GM19025 (cell line): ENCODE measurements around the gene TRIM62.
"Not testable (repeated sequence)": the region's sequence is repeated elsewhere in the genome, so short reads cannot be mapped to it uniquely, and the experiment has no call there.

Source experiments
- ATAC-seq: cut with Tn5 transposase; IDR thresholded peaks from one replicate; pipeline ENCODE4 v1.9.1; 2021; ENCODE audit warnings: mild to moderate bottlenecking, low read depth, moderate library complexity; ENCODE audit not compliant: unreplicated experiment

TRIM62 gene

DNA sequence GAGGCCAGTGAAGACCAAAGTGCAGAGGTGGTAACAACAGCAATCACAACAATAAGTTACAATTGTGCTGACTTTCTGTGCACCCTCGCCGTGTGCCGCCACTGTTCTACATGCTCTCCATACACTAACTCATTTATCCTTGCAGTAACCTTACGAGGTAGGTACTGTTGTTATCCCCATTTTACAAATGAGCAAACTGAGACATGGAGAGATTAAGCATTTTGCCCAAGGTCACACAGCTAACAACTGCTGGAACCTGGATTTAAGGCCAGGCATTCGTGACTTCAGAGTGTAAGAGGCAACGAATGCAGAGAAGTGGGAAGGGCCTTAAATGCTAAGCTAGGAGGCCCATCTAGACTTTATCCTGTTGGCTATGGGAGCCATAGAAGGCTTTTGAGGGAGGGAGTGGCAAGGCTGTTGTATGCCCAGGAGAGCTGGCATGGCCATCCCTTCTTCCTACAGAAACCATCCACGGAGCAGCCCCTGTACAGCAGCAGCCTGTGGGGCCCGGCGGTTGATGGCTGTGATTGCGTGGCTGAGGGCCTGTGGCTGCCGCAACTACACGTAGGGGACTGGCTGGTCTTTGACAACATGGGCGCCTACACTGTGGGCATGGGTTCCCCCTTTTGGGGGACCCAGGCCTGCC lies 64.3 kb downstream of the TRIM62 start:
- ATAC-seq: no peak

DNA sequence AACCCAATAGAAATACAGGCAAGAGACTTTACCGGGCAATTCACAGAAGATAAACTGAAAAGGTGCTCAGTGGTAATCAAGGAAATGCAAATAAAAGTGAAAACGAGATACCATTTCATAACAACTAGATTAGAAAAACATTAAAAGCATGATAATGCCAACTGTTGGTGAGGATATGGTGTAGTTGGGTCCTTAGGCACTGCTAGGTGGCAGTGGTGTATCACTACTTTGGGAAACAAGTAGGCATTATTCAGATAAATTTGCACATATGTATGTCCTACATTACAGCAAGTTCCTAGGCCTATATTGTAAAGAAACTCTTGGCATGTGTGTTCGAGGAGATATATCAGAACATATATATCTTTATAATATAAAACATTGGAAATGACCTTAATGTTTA lies 69.9 kb downstream of the TRIM62 start:
- no peak for ATAC-seq

DNA sequence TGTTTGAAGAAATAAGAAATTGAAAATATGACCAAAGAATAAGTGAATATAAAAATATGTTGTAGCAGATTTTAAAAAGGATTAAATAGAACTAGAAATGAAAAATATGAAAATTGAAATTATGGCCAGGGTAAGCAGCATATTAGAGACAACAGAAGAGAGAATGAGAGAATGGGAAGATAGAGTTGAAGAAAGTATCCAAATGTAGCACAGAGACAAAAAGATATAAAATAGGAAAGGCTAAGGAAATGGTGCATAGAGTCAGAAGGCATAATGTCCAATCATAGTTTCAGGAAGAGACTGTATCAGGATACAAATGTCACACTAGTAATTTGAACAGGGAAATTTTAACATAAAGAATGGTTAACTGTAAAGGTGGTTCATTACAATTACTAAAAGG lies 71.4 kb downstream of the TRIM62 start:
- ATAC-seq: no peak

DNA sequence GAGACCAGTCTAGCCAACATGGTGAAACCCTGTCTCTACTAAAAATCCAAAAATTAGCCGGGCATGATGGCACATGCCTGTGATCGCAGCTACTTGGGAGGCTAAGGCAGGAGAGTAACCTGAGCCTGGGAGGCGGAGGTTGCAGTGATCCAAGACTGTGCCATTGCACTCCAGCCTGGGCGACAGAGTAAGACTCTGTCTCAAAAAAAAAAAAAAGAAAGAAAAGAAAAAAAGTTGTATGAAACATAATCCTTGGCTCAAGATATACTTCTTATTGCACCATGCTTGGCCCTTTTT lies 81.8 kb downstream of the TRIM62 start:
- not testable (repeated sequence) for ATAC-seq

DNA sequence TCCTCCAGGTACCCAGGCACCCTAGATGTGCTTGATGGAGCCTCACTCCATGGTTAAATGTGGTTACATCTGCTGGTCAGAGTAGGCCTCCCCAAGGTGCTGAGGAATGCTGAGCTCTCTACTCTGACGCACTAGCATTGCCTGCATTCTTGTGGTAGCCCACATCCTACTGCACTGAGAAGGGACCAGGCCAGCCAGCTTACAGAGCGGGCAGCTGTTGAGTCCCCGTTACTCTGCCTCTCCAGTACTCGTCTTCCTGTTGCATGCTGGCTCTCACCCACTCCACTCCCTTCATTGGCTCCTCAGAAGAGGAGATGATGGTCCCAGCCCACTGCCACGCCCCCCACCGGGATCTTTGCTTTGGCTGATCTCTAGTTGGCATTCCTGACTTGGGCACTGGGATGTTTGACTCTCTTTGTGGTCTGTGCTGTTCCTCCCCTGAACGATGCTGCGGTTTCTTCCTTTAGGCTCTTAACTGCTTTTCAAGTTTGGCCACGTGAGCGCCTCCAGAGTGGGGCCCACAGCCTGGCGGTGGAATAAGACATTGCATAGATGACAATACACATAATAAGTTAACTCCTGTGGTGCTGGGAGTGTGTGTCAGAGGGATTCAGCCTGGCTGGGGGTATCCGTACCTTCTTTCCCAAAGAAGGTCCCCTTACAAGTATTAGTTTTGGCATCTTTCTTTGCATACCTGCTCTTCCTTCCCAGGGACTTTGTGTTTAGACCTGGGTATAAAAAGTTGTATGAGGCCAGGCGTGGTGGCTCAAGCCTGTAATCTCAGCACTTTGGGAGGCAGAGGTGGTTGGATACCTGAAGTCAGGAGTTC lies 82.3 kb downstream of the TRIM62 start:
- peak; percentile 64 for ATAC-seq

DNA sequence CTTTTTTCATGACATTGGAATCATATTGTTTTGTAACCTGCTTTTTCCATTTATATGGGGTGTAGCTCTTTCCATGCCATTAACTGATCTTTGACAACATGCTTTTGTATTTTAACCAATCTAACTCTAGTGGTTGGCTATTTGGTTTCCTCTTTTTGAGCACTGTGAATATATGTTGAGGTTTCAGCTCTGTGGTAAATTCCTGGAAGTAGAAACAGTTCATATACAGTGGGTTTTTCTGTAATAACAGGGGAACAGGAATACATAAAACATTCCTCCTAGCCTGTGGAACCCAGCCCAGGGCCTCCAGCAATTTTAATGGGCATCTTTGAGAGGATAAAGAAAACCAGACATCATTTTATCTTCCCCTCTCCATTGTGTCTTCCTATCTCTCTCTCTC lies 83.5 kb downstream of the TRIM62 start:
- ATAC-seq: no peak

DNA sequence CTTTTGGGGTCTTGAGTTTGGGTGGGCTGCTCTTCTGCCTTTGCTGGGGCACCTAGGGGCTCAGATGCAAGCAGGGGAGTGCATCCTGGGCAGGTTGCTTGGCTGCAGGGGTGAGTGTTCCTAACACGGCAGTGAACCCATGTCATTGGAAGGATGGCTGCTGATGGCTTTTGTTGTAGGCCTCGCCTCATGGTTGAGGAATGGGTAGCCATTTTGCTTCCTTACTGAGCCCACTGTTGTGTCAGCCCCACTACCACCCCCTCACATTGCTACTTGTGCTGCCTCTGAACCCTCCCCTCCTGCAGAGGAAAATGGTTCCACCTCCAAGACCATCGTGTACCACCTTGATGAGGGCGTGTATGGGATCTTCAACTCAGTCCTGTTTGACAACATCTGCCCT lies 84.1 kb downstream of the TRIM62 start:
- no peak for ATAC-seq

DNA sequence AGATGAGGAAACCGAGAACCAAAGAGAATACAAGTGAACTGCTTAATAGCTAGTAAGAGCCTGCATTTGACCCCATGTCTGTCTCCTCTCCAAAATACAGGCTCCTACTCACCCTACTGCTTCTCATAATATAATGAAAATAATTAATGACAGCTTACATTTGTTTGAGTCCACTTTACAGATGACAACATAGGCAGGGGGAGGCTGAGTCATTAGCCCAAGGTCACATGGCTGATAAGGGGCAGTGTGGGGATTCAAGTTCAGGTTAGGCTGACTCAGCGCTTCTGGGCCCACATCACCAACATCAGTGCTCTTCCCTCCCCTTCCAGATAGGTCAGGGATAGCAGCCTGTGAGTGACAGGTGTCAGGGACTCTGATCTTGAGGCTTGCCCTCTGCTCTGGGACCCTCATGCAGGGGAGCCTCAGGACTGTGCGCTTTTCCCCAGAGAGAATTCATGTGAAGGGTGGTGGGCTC lies 84.7 kb downstream of the TRIM62 start:
- no peak for ATAC-seq

DNA sequence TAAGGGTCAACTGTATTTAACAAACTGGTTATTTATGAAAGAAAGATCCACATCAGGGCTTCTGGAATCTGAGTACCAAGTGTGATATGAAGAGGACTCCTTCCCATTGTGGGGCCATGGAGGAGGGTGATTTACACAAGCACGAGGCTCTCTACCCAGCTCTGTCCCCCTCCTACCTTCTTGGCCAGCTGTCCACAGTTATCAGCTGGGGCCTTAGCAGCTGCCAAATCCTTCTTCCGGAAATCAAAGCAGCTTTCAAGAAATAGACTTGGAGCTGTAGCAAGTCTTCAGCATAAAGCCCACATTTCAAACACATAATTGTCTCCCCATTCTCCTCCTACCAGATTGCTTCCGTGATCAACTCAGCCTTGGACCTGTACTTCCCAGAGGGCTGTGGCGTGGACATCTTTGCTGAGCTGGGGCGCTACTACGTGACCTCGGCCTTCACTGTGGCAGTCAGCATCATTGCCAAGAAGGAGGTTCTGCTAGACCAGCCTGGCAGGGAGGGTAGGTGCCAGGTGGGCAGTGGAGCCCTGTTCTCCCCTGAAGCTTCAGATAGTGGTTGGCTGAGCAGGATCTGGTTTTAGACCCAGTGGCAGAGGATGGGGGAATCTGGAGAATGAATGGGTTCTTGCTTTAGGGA lies 85.4 kb downstream of the TRIM62 start:
- ATAC-seq: no peak
